ENCODE measurements around the gene SRCAP.

DNA sequence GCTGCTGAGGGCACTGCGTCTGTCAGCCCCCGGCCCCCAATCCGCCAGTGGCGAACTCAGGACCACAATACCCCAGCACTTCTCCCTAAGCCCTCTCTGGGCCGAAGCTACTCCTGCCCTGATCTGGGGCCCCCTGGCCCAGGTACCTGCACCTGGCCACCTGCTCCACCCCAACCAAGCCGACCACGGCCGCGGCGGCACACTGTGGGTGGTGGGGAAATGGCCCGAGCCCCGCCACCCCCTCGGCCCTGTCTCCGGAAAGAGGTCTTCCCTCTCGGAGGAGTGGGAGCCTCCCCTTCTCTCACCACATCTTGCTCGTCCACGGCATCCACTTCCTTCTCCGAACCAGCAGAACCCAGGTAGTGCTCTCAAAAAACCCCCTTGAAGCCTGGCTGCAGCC is 44.1 kb upstream of the SRCAP start:
- TF ChIP-seq CTCF (IDR thresholded peaks at IDR 0.05): no peak
- no peak for TF ChIP-seq POLR2A (IDR thresholded peaks at IDR 0.05; ENCODE audit: low read depth)

All from esophagus muscularis mucosa (tissue), 3 donors.